AG04449 (cell line): Measurements from ENCODE around the gene SARS2.

Experiments
- CTCF ChIA-PET: fragments of 350-600 bp; formaldehyde crosslinking; extraction: SDS; loops from one replicate; lab custom pipeline; 2021; ENCODE audit warnings: antibody characterized with exemption; lab: Yijun Ruan, JAX
- POLR2A ChIA-PET: fragments of 400-600, 350-600 bp; formaldehyde crosslinking; extraction: SDS; loops from one replicate; lab custom pipeline; 2020; ENCODE audit warnings: antibody characterized with exemption, inconsistent platforms; lab: Yijun Ruan, JAX
- DNase-seq: peaks from one replicate; pipeline ENCODE4 v3.0.0-alpha.2; 2010; ENCODE audit warnings: low read depth, low spot score
- H3K4me3 ChIP-seq: 2 replicates; pipeline ENCODE4 v1.5.1; 2011; ENCODE audit warnings: low read depth, mild to moderate bottlenecking, control low read depth, low read length
- TF ChIP-seq, protein P1 (sequence below): IDR thresholded peaks from one replicate; pipeline ENCODE4 v1.5.1; 2011; ENCODE audit warnings: mild to moderate bottlenecking, moderate library complexity, low read length, control low read depth, inconsistent platforms; ENCODE audit not compliant: insufficient read depth; ENCODE audit errors: missing control alignments

The SARS2 gene

DNA sequence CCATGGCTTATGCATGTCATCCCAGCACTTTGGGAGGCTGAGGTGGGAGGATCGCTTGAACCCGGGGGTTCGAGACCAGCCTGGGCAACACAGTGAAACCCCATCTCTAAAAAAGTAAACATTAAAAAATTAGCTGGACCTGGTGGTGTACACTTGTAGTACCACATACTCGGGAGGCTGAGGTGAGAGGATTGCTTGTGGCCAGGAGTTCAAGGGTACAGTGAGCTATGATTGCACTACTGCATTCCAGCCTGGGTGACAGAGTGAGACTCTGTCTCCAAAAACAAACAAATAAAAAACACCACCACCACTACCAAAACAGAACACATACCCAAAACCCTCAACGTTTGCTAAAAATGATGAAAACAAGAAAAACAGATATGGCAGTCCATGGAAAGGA is 29.1 kb upstream of the SARS2 start:
- POLR2A ChIA-PET: no interaction called here

DNA sequence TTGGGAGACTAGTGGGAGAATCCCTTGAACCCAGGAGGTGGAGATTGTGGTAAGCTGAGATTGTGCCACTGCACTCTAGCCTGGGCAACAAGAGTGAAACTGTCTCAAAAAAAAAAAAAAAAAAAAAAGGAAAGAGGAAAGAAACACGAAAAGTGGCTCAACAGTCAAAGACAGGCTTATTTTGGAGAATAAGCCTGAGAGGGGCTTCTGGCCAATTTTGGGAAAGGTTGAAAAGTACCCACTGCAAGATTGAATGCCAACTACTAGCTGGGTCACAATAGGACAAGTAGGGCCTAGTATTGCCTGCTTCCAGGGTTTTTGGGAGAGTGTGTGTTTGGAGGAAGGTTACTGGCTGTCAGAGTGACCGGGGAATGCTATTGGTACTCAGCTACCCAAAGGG is 27.7 kb upstream of the SARS2 start:
- H3K4me3 ChIP-seq: no peak overlapping the region
- ChIA-PET POLR2A (interaction anchor here (0.6 kb wide), 1 partner anchor 17 kb away, joined by 3 read pairs; the partner anchor contains the start of gene FBXO17), CTCF (no interaction called here)
- TF ChIP-seq, protein P1, sequence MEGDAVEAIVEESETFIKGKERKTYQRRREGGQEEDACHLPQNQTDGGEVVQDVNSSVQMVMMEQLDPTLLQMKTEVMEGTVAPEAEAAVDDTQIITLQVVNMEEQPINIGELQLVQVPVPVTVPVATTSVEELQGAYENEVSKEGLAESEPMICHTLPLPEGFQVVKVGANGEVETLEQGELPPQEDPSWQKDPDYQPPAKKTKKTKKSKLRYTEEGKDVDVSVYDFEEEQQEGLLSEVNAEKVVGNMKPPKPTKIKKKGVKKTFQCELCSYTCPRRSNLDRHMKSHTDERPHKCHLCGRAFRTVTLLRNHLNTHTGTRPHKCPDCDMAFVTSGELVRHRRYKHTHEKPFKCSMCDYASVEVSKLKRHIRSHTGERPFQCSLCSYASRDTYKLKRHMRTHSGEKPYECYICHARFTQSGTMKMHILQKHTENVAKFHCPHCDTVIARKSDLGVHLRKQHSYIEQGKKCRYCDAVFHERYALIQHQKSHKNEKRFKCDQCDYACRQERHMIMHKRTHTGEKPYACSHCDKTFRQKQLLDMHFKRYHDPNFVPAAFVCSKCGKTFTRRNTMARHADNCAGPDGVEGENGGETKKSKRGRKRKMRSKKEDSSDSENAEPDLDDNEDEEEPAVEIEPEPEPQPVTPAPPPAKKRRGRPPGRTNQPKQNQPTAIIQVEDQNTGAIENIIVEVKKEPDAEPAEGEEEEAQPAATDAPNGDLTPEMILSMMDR: no peak
- no peak for DNase-seq

More for the DNA sequence above, 29.1 kb upstream of the SARS2 start:
- CTCF ChIA-PET: interaction anchor here (0.8 to 3.7 kb wide), 10 partner anchors 7 to 444 kb away, joined by 3 to 31 read pairs (median 3); partner anchors contain the start of gene FBXO17
- TF ChIP-seq, protein P1: no peak
- no peak overlapping the region for H3K4me3 ChIP-seq
- no peak for DNase-seq

DNA sequence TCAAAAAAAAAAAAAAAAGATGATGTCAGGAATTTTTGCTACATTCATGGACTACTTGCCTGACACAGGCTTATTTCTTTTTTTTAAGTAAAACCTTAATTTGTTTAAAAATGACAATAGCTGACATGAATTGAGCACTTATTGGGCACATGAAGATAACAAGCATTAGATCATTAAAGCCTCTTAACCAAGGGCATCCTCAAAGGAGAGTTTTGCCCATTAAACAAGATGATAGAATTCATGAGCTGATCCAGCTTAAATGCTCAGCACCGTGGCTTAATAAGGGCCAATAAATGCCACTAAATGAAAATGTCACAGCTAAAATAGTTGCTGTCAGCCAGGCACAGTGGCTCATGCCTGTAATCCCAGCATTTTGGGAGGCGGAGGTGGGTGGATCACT is 25.7 kb upstream of the SARS2 start:
- TF ChIP-seq, protein P1: no peak
- DNase-seq: no peak
- CTCF ChIA-PET: interaction anchor here (0.6 to 1.8 kb wide), 7 partner anchors 10 to 554 kb away, joined by 3 to 6 read pairs (median 3); partner anchors contain the start of genes FAM98C, MRPS12 and SARS2
- POLR2A ChIA-PET: no interaction called here
- H3K4me3 ChIP-seq: no peak overlapping the region

- no peak for DNase-seq
- ChIA-PET CTCF (interaction anchor here (0.7 to 2.3 kb wide), 6 partner anchors 8 to 551 kb away, joined by 3 to 12 read pairs (median 4); partner anchors contain the start of gene FAM98C), POLR2A (no interaction called here)
- TF ChIP-seq, protein P1: no peak
- no peak overlapping the region for H3K4me3 ChIP-seq
Measured at GRCh38 chr19:38953677-38954076, 23.1 kb upstream of the SARS2 start.

- TF ChIP-seq, protein P1: peak; percentile 11
- CTCF ChIA-PET: interaction anchor here (0.7 to 2.3 kb wide), 11 partner anchors 8 to 550 kb away, joined by 3 to 12 read pairs (median 4); partner anchors contain the start of genes FAM98C, MRPS12 and SARS2
- no peak for DNase-seq
- POLR2A ChIA-PET: no interaction called here
- no peak overlapping the region for H3K4me3 ChIP-seq
Measured at GRCh38 chr19:38952395-38953165, 22.0 kb upstream of the SARS2 start.

DNA sequence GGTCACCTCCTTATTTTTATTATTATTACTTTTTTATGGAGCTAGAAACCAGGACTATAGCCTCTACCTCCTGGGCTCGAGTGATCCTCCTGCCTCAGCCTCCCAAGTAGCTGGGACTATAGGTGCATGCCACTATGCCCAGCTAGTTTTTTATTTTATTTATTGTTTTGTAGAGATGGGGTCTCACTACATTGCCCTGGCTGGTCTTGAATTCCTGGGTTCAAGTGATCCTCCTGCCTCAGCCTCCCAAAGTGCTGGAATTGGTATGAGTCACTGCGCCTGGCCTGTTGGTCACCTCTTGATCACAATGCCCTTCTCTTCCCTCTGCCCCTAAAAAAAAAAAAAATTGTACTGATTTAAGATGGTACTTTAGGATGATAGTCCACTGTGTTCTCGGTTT is 20.6 kb upstream of the SARS2 start:
- no peak overlapping the region for H3K4me3 ChIP-seq
- TF ChIP-seq, protein P1: no peak
- ChIA-PET CTCF (interaction anchor here (0.8 to 1.4 kb wide), 2 partner anchors 9 to 11 kb away, joined by 3 to 6 read pairs; no protein-coding TSS in a partner anchor), POLR2A (no interaction called here)
- no peak for DNase-seq
